GM12864 (cell line): ENCODE measurements around the gene RNF152.
"Not testable (repeated sequence)": the region's sequence is repeated elsewhere in the genome, so short reads cannot be mapped to it uniquely, and the experiment has no call there.

ENCODE experiments used
- DNase-seq: peaks from one replicate; pipeline ENCODE4 v3.0.0-alpha.2; 2011; ENCODE audit warnings: low read depth
- H3K4me3 ChIP-seq: 2 replicates; pipeline ENCODE4 v1.5.1; 2011; ENCODE audit warnings: mild to moderate bottlenecking, low read depth, low read length, control low read depth
- CTCF ChIP-seq: IDR thresholded peaks from 2 replicates; pipeline ENCODE4 v1.5.1; 2011; ENCODE audit warnings: low read depth, mild to moderate bottlenecking, moderate library complexity, low read length, control low read depth, inconsistent platforms; ENCODE audit errors: missing control alignments

Gene RNF152

GRCh38 chr18:61784834-61785233, 108.0 kb downstream of the RNF152 start:
- no peak overlapping the region for H3K4me3 ChIP-seq
- TF ChIP-seq CTCF = no peak
- DNase-seq = no peak

GRCh38 chr18:61782545-61782944, 110.3 kb downstream of the RNF152 start:
- TF ChIP-seq CTCF = no peak
- DNase-seq = no peak
- H3K4me3 ChIP-seq = no peak overlapping the region

GRCh38 chr18:61776201-61776600, 116.6 kb downstream of the RNF152 start:
- H3K4me3 ChIP-seq, DNase-seq: not testable (repeated sequence)

- DNase-seq = no peak
- TF ChIP-seq CTCF = no peak
- H3K4me3 ChIP-seq = no peak overlapping the region
Observed at GRCh38 chr18:61774846-61775245, 118.0 kb downstream of the RNF152 start.

- no peak for TF ChIP-seq CTCF
- DNase-seq = no peak
Observed at GRCh38 chr18:61772293-61772848, 120.4 kb downstream of the RNF152 start.

GRCh38 chr18:61771861-61772260, 120.9 kb downstream of the RNF152 start:
- DNase-seq = no peak
- no peak for TF ChIP-seq CTCF
- H3K4me3 ChIP-seq = no peak overlapping the region

More at GRCh38 chr18:61772293-61772848, 120.4 kb downstream of the RNF152 start:
- H3K4me3 ChIP-seq = no peak overlapping the region

GRCh38 chr18:61770279-61770678, 122.5 kb downstream of the RNF152 start:
- no peak for TF ChIP-seq CTCF
- no peak for DNase-seq
- H3K4me3 ChIP-seq = no peak overlapping the region
